Epithelial cell of proximal tubule (primary cell): ENCODE measurements around the gene PARVG. TPM values are rescaled to one million over a fixed set of nuclear protein-coding genes. Genes with fewer than 3 reads are reported as not detected.

Experiments
- DNase-seq: peaks from one replicate; pipeline ENCODE4 v3.0.0-alpha.2; 2011; ENCODE audit warnings: low read depth
- H3K4me3 ChIP-seq: 2 replicates; pipeline ENCODE4 v1.5.1; 2011; ENCODE audit warnings: low read depth, mild to moderate bottlenecking, low read length
- total RNA-seq: library from RNA; depleted of rRNA; stranded (reverse); fragments of >200 nt; gene quantifications from 2 replicates; pipeline ENCODE4 v1.2.3, GENCODE V29; 2015
- TF ChIP-seq, protein P1 (sequence below): conservative IDR thresholded peaks from 2 replicates; pipeline ENCODE4 v1.5.1; 2012; ENCODE audit warnings: low read depth, mild to moderate bottlenecking, low read length

The PARVG gene
- total RNA-seq, 1 donor from 2014 or later, result not detected

- H3K4me3 ChIP-seq, result no peak overlapping the region
- TF ChIP-seq, protein P1, sequence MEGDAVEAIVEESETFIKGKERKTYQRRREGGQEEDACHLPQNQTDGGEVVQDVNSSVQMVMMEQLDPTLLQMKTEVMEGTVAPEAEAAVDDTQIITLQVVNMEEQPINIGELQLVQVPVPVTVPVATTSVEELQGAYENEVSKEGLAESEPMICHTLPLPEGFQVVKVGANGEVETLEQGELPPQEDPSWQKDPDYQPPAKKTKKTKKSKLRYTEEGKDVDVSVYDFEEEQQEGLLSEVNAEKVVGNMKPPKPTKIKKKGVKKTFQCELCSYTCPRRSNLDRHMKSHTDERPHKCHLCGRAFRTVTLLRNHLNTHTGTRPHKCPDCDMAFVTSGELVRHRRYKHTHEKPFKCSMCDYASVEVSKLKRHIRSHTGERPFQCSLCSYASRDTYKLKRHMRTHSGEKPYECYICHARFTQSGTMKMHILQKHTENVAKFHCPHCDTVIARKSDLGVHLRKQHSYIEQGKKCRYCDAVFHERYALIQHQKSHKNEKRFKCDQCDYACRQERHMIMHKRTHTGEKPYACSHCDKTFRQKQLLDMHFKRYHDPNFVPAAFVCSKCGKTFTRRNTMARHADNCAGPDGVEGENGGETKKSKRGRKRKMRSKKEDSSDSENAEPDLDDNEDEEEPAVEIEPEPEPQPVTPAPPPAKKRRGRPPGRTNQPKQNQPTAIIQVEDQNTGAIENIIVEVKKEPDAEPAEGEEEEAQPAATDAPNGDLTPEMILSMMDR, result no peak
- no peak for DNase-seq
Measured at GRCh38 chr22:44210722-44211121, 30.0 kb downstream of the PARVG start.

DNA sequence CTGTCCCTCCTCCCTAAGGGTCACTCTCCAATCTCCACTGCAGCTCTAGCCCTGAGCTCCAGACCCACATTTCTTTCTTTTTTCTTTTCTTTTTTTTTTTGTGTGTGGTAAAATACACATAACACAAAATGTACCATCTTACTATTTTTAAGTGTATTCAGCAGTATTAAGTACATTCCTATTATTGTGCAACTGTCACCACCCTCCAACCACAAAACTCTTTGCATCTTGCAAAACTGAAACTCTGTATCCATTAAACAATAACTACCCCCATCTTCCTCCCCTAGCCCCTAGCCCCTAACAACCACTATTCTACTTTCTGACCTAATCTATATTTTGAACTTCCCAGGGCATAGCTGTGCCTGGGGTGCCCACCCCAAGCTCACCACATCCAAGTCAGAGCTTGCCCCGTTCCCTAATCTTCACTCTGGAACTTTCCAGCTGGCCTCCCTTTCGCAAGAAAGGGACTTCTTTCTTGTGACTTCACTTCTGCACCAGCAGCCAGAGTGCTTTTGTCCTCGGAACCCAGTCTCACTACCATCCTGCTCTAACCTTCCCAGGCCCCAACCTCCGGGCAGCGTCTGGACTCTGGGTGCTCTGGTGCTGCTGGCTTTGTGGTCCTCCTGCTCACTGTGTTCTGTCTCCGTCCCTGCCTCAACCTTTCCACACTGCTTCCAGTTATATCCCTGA, 30.7 kb downstream of the PARVG start:
- no peak overlapping the region for H3K4me3 ChIP-seq
- no peak for DNase-seq
- TF ChIP-seq, protein P1, result no peak

DNA sequence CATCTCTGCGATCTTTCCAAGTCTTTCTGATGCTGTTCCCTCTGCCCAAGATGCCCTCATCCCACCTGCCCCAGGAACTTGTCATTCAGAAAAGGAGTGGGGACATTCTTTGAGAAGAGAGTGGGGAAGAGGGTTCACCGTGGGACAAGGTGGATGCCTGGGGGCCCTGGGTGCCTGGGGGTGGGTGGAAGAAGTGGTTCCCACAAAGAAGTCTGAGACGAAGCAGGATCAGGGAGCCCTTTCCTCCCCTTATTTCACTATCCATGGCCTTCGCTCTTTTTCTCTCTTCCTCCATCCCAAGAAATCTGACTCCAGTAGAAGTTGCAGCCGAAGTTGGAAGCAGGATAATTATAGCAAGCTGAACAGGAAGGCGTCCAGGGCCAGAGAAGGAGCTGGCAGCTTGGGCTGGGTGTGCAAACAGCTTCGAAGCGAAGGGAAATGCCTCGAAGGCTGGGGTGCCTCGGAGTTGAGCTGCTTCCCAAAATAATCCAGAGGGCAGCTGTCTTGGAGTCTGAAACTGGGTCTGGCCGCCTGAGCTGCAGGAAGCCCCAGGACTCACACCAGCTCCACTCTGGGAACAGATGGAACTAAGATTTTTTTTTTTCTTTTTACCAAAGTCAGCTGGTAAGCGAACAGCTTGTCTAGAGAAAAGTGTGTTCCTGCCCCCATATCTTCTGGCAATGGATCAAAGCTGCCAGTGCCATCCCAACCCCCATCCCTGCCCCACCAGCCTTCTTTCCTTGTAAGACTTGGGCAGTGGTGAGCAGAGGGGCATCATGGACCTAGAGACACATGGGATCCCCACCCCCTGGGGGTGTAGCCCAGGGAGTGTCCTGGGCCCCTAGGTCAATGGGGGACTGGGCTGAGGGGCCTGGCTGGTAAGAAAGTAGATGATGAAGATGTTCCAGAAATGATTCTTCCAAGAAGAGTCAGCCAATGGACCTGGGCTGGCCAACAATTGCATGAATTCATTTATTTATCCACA, 31.5 kb downstream of the PARVG start:
- TF ChIP-seq, protein P1, result no peak

DNA sequence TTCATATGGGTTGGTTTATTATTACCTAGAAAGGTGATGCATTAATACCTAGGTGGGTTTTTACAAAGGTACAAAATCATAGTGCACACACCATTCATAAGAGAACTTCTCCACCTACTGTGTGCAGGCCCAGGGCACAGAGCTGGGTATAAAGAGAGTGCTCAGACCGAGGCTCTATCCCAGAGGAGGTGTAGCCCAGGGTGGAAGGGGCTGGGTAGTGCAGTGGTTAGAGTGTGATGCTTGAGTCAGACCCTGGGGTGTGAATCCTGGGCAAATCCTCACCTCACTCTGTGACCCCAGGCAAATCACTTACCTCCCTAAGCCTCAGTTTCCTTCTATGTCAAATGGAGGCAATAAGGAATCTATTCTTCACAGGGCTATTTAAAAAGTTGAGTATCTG, 32.2 kb downstream of the PARVG start:
- no peak overlapping the region for H3K4me3 ChIP-seq
- TF ChIP-seq, protein P1, result no peak
- no peak for DNase-seq

More for the DNA sequence above, 31.5 kb downstream of the PARVG start:
- no peak overlapping the region for H3K4me3 ChIP-seq
- no peak for DNase-seq

DNA sequence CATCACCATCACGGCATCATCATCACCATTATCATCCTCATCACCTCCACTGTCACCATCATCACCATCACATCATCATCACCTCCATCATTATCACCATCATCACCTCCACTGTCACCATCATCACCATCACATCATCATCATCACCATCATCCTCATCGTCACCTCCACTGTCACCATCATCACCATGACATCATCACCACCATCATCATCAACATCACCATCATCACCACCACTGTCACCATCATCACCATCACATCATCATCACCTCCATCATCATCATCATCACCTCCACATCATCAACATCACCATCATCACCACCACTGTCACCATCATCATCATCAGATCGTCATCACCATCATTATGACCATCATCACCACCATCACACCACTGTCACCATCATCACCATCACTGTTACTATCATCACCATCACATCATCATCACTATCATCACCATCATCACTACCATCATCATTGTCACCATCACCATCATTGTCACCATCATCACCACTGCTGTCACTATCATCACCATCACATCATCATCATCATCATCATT, 32.8 kb downstream of the PARVG start:
- DNase-seq, result no peak
- no peak overlapping the region for H3K4me3 ChIP-seq
- TF ChIP-seq, protein P1, result no peak

DNA sequence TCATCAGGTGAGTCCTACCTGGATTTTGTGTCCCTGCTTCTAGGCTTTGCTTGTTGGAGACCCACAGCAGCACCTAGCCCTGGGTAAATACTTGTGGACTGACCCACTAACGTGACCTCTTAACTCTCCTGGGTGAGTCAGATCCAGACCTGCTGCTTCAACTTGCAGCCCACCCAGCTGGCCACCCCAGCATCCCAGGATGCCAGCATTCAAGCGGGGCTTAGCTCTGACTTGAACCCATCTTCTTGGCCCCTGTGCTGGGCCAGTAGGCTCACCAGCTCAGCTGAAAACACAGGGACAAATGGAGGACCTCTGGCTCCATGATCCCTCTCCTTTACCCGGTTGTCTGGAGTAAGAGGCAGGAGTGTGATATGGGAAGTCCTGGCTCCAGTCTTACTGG, 33.5 kb downstream of the PARVG start:
- TF ChIP-seq, protein P1, result no peak
- DNase-seq, result no peak
- H3K4me3 ChIP-seq, result no peak overlapping the region
